SK-N-MC (cell line): ENCODE results near the gene SLC39A9.

Source experiments
- EZH2 ChIP-seq: fragments of 200-600 bp; sonication (generic); IDR thresholded peaks from one replicate; pipeline ENCODE4 v1.6.1; 2017; ENCODE audit warnings: antibody characterized with exemption
- FOXP2 ChIP-seq: optimal IDR thresholded peaks from 2 replicates; pipeline ENCODE3; 2011; ENCODE audit warnings: mild to moderate bottlenecking, moderate library complexity; ENCODE audit not compliant: insufficient read depth; ENCODE audit errors: extremely low read length, control extremely low read depth
- POLR2AphosphoS5 ChIP-seq: IDR thresholded peaks from 2 replicates; pipeline ENCODE4 v1.6.1; 2012; ENCODE audit warnings: mild to moderate bottlenecking, low read depth, low read length, borderline replicate concordance

DNA sequence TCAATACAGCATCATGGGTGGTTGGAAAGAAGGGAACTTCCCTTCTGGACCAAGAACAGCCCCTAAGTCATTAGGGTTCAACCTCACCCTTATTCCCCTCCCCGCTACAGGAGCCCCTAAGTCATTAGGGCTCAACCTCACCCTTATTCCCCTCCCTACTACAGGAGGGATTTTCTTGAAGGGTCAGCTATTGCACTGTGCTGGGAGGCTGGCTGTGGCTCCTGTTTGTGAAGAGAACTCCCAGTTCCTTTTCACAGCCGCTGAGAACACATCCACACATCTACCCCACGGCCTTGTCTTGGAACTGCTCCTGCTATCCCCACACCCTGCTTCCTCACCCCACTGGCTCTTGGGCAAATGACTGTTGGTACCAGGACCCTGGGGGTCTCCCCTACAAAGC, 45.3 kb upstream of the SLC39A9 start:
- TF ChIP-seq EZH2: no peak
- TF ChIP-seq POLR2AphosphoS5: no peak
- no peak for TF ChIP-seq FOXP2
